A549 (cell line): Measurements from ENCODE around the gene DMXL2. TPM values are rescaled to one million over a fixed set of nuclear protein-coding genes. Genes with fewer than 3 reads are reported as not detected.
"Not testable (repeated sequence)": the region's sequence is repeated elsewhere in the genome, so short reads cannot be mapped to it uniquely, and the experiment has no call there.

Experiments used
- ATAC-seq, 2 experiments: fragments of 200-7000 bp in 1 of 2; fragments of >200 bp in 1 of 2; cut with Nextera tagmentation in 1 of 2; cut with Tn5 transposase in 1 of 2; 3 replicates each; pipeline versions ENCODE4 v1.8.0 to v1.9.1; 2018 to 2020; ENCODE audit warnings: mild to moderate bottlenecking in 1 of 2, moderate library complexity in 1 of 2
- CTCF ChIA-PET: fragments of 300-600 bp; sonication (Branson Sonifier 250); formaldehyde crosslinking; extraction: SDS; loops from one replicate; lab custom pipeline; 2021; ENCODE audit warnings: antibody characterized with exemption, inconsistent platforms; lab: Yijun Ruan, JAX
- POLR2A ChIA-PET: fragments of 350-600 bp; formaldehyde crosslinking; extraction: SDS; loops from one replicate; lab custom pipeline; 2021; ENCODE audit warnings: antibody characterized with exemption, inconsistent platforms; lab: Yijun Ruan, JAX
- DNase-seq, 2 experiments: peaks; one replicate each; pipeline versions ENCODE4 v3.0.0 to v3.0.0-alpha.2; 2011 to 2016; ENCODE audit warnings: low read depth in 1 of 2, low spot score in 1 of 2
- FAIRE-seq: peaks from 2 replicates; lab custom pipeline; 2011; peaks lifted over from hg19 to GRCh38; lab: Jason Lieb, UNC
- H3K27ac ChIP-seq, 2 experiments: fragments of >200 bp; sonication (Bioruptor Twin); formaldehyde crosslinking; 3 replicates each; pipeline ENCODE4 v1.5.1; 2016 to 2017
- H3K4me1 ChIP-seq: fragments of >200 bp; sonication (Bioruptor Twin); formaldehyde crosslinking; 3 replicates; pipeline ENCODE4 v1.6.1; 2016
- H3K4me2 ChIP-seq: fragments of >200 bp; sonication (Bioruptor Twin); formaldehyde crosslinking; 3 replicates; pipeline ENCODE4 v1.6.1; 2016
- H3K4me3 ChIP-seq: fragments of >200 bp; sonication (Bioruptor Twin); formaldehyde crosslinking; 3 replicates; pipeline ENCODE4 v1.5.1; 2016
- H3K9me3 ChIP-seq: fragments of >200 bp; sonication (Bioruptor Twin); formaldehyde crosslinking; 3 replicates; pipeline ENCODE4 v1.6.1; 2016
- CBX8 ChIP-seq: fragments of 200-600 bp; sonication (generic); IDR thresholded peaks from 2 replicates; pipeline ENCODE4 v1.6.1; 2016
- CHD4 ChIP-seq: fragments of 200-600 bp; sonication (generic); IDR thresholded peaks from 2 replicates; pipeline ENCODE4 v1.6.1; 2016; ENCODE audit warnings: antibody characterized with exemption, mild to moderate bottlenecking, borderline replicate concordance
- FOSB ChIP-seq: fragments of 250-450 bp; sonication (Bioruptor Pico); IDR thresholded peaks from 2 replicates; pipeline ENCODE4 v1.5.0; 2020; ENCODE audit warnings: mild to moderate bottlenecking, moderate library complexity
- FOSL2 ChIP-seq, 2 experiments: fragments of 450-650 bp in 1 of 2; fragments of >200 bp in 1 of 2; sonication (Bioruptor Twin) in 1 of 2; formaldehyde crosslinking; IDR thresholded peaks; 2 replicates each; pipeline versions ENCODE4 v1.5.0 to v1.6.1; 2016 to 2020; ENCODE audit warnings: mild to moderate bottlenecking in 1 of 2, moderate library complexity in 1 of 2
- GATA3 ChIP-seq: IDR thresholded peaks from 2 replicates; pipeline ENCODE4 v1.6.1; 2012; ENCODE audit warnings: borderline replicate concordance
- HDAC2 ChIP-seq: fragments of 200-600 bp; sonication (generic); IDR thresholded peaks from 2 replicates; pipeline ENCODE4 v1.6.1; 2016
- HOXA7 ChIP-seq: fragments of 250-450 bp; sonication (Bioruptor Pico); IDR thresholded peaks from 2 replicates; pipeline ENCODE4 v1.5.0; 2020; ENCODE audit warnings: mild to moderate bottlenecking, moderate library complexity
- HOXB13 ChIP-seq: fragments of 250-450 bp; sonication (Bioruptor Pico); IDR thresholded peaks from 2 replicates; pipeline ENCODE4 v1.5.0; 2020; ENCODE audit warnings: low read depth, mild to moderate bottlenecking, moderate library complexity
- JUN ChIP-seq, 2 experiments: fragments of >200 bp; sonication (Bioruptor Twin); formaldehyde crosslinking; IDR thresholded peaks; 2 replicates in 1 of 2; 3 replicates in 1 of 2; pipeline ENCODE4 v1.6.1; 2016 to 2017
- KDM5A ChIP-seq: fragments of 200-600 bp; sonication (generic); IDR thresholded peaks from 2 replicates; pipeline ENCODE4 v1.6.1; 2016; ENCODE audit warnings: antibody characterized with exemption, mild to moderate bottlenecking
- MAZ ChIP-seq: fragments of 150-350 bp; IDR thresholded peaks from 2 replicates; pipeline ENCODE4 v1.6.1; 2014; ENCODE audit warnings: antibody characterized with exemption, low read depth, low read length, borderline replicate concordance
- MYC ChIP-seq: IDR thresholded peaks from 2 replicates; pipeline ENCODE4 v1.6.1; 2012; ENCODE audit warnings: mild to moderate bottlenecking, inconsistent platforms, low read length, improper control_type of control experiment, borderline replicate concordance
- NR3C1 ChIP-seq: fragments of >200 bp; sonication (Bioruptor Twin); formaldehyde crosslinking; IDR thresholded peaks from 3 replicates; pipeline ENCODE4 v1.6.1; 2017
- RCOR1 ChIP-seq: fragments of 150-350 bp; IDR thresholded peaks from 2 replicates; pipeline ENCODE4 v1.6.1; 2014; ENCODE audit warnings: antibody characterized with exemption, low read length, low read depth
- RFX5 ChIP-seq: fragments of 450-650 bp; IDR thresholded peaks from 2 replicates; pipeline ENCODE4 v1.7.1; 2014; ENCODE audit warnings: antibody characterized with exemption, mild to moderate bottlenecking, moderate library complexity
- SREBF2 ChIP-seq: fragments of 450-650 bp; IDR thresholded peaks from 2 replicates; pipeline ENCODE4 v1.6.1; 2014; ENCODE audit warnings: mild to moderate bottlenecking, moderate library complexity
- ZFP36 ChIP-seq: fragments of 450-650 bp; IDR thresholded peaks from 2 replicates; pipeline ENCODE4 v1.6.1; 2014; ENCODE audit warnings: borderline replicate concordance; ENCODE audit not compliant: partially characterized antibody
- WGBS: methylation state at CpG from one replicate; pipeline ENCODE4 v1.1.6; 2017; ENCODE audit errors: missing lambda C conversion rate; 5-methylcytosine and 5-hydroxymethylcytosine counted together
- polyA plus RNA-seq, 4 experiments: library from polyadenylated mRNA; depleted of rRNA in 3 of 4; stranded (reverse); fragments of >200 nt; fragmentation: RNase III in 1 of 4; extraction: RNeasy Plus Mini Kit Qiagen cat#74134 plus additional on column Dnase treatment in 1 of 4; gene quantifications; 2 replicates in 3 of 4; 3 replicates in 1 of 4; pipeline ENCODE4 v1.2.3, GENCODE V29; 2011 to 2017
- TF ChIP-seq, protein P1 (sequence below): IDR thresholded peaks from 2 replicates; pipeline ENCODE4 v1.6.1; 2012; ENCODE audit warnings: low read depth, borderline replicate concordance
- TF ChIP-seq, protein P2 (sequence below): IDR thresholded peaks from 2 replicates; pipeline ENCODE4 v1.6.1; 2012
- TF ChIP-seq, protein P3 (sequence below): fragments of 250-450 bp; sonication (Bioruptor Pico); IDR thresholded peaks from 2 replicates; pipeline ENCODE4 v1.5.0; 2020; ENCODE audit warnings: low read depth, mild to moderate bottlenecking, moderate library complexity
- TF ChIP-seq, protein P4 (sequence below): fragments of 250-450 bp; sonication (Bioruptor Pico); IDR thresholded peaks from 2 replicates; pipeline ENCODE4 v1.5.0; 2021; ENCODE audit warnings: mild to moderate bottlenecking, moderate library complexity, borderline replicate concordance

The DMXL2 gene
- polyA plus RNA-seq, 2 of the 4 experiments (the other 2 are of a cell fraction) = 25.6 to 50.9 TPM

DNA sequence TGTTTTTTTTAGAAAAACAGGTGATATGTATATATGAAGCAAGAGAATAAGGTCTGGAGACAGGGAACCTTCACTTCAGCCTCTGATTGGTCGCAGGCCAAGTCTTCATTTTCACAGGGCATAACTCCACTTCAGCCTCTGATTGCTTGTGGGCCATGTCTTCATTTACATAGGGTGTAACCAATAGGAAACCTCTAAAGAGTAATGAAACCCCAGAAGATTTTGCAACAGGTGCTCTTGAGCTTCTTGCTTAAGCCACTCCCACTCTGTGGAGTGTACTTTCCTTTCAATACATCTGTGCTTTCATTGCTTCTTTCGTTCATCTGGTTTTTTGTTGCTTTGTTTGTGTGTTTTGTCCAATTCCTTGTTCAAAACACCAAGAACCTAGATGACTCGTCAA lies 36.1 kb upstream of the DMXL2 start:
- DNase-seq (no peak), ATAC-seq (no peak), FAIRE-seq (no peak)
- 66% methylated on average over 3 of the region's 3 CpGs for WGBS
- Histone ChIP-seq H3K9me3 (no peaks in the 10 kb centered on the region), H3K4me1 (no peaks in the 10 kb centered on the region), H3K4me3 (no peak overlapping the region), H3K27ac (no peak overlapping the region), H3K4me2 (no peak overlapping the region)
- POLR2A ChIA-PET = no interaction called here
- no peak for TF ChIP-seq SREBF2
- TF ChIP-seq KDM5A = no peak
- TF ChIP-seq JUN (IDR thresholded peaks at IDR 0.05) = no peak
- TF ChIP-seq, protein P1, sequence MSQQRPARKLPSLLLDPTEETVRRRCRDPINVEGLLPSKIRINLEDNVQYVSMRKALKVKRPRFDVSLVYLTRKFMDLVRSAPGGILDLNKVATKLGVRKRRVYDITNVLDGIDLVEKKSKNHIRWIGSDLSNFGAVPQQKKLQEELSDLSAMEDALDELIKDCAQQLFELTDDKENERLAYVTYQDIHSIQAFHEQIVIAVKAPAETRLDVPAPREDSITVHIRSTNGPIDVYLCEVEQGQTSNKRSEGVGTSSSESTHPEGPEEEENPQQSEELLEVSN = no peak
- TF ChIP-seq CBX8 = no peak
- TF ChIP-seq HDAC2 = no peak
- no peak for TF ChIP-seq RFX5
- TF ChIP-seq ZFP36 = no peak
- no peak for TF ChIP-seq FOSB (CRISPR knock-in tag)
- CTCF ChIA-PET = interaction anchor here (1.5 to 6.9 kb wide), 3 partner anchors 9 to 117 kb away, joined by 5 to 83 read pairs (median 11); no protein-coding TSS in a partner anchor

DNA sequence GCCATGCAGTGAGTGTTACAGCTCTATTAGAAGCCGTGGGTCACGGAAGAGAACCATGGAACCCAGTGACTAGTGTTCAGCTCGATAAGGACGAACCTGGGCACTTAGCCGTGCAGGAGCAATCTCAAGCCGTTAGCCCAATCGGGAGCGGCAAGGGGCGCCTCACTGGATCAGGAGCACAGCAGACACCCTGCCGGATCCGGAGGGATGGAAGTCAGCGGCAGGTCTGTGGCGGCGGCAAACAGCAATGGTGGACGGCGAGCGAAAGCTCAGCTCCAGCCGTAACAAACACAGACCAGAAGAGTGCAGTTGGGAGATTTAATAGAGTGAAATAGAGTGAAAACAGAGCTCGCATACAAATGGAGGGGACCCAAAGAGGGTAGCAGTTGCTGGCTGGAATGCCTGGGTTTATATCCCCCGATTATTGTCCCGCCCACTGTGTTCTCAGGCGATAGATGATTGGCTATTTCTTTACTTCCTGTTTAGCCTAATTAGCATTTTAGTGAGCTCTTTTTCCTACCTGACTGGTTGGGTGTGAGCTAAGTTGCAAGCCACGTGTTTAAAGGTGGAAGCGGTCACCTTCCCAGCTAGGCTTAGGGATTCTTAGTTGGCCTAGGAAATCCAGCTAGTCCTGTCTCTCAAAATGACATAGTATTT lies 33.0 kb upstream of the DMXL2 start:
- ATAC-seq, DNase-seq, H3K27ac ChIP-seq, POLR2A ChIA-PET, H3K4me1 ChIP-seq, H3K4me3 ChIP-seq, H3K9me3 ChIP-seq, H3K4me2 ChIP-seq, FAIRE-seq: not testable (repeated sequence)
- 82% methylated on average over 24 of the region's 24 CpGs for WGBS
- CTCF ChIA-PET = interaction anchor here (0.8 to 6.9 kb wide), 6 partner anchors 23 to 262 kb away, joined by 3 to 83 read pairs (median 4); no protein-coding TSS in a partner anchor

DNA sequence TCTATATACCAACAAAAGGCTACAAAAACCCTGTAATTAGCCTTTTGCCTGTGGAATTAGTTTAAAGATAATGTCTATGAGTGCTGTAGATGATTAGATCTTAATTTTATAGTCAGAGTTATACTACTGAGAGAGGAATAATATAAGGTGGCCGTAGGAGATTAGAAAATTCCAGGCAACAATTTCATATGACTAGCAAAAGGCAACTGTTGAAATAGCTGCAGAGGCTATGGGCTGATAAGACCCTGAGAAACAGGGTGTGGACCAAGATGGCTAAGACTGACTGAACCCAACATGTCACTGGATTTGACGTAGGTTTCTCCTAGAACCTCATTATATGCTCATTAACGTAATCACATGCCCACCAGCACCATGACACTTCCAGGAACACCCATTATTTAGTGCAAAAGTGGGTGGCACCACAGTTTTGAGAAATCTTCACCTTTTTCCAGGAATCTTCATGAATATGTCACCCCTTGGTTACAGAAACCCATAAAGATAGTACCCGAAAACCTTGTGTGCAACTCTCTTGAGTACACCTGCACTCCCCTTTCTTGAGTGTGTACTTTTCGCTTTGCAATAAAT lies 29.6 kb upstream of the DMXL2 start:
- H3K4me1 ChIP-seq = no peaks in the 10 kb centered on the region
- CTCF ChIA-PET = interaction anchor here (15.5 kb wide), 1 partner anchor 123 kb away, joined by 597 read pairs; no protein-coding TSS in a partner anchor
- 41% methylated on average over 5 of the region's 5 CpGs for WGBS
- no peak for FAIRE-seq
- no peak for DNase-seq
- H3K27ac ChIP-seq = no peak overlapping the region
- ATAC-seq = no peak
- no peaks in the 10 kb centered on the region for H3K9me3 ChIP-seq
- no peak for TF ChIP-seq RCOR1
- TF ChIP-seq JUN (IDR thresholded peaks at IDR 0.05) = no peak
- TF ChIP-seq, protein P2, sequence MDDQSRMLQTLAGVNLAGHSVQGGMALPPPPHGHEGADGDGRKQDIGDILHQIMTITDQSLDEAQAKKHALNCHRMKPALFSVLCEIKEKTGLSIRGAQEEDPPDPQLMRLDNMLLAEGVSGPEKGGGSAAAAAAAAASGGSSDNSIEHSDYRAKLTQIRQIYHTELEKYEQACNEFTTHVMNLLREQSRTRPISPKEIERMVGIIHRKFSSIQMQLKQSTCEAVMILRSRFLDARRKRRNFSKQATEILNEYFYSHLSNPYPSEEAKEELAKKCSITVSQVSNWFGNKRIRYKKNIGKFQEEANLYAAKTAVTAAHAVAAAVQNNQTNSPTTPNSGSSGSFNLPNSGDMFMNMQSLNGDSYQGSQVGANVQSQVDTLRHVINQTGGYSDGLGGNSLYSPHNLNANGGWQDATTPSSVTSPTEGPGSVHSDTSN = no peak
- no peak for TF ChIP-seq GATA3
- no peak for TF ChIP-seq FOSB (CRISPR knock-in tag)
- TF ChIP-seq, protein P3, sequence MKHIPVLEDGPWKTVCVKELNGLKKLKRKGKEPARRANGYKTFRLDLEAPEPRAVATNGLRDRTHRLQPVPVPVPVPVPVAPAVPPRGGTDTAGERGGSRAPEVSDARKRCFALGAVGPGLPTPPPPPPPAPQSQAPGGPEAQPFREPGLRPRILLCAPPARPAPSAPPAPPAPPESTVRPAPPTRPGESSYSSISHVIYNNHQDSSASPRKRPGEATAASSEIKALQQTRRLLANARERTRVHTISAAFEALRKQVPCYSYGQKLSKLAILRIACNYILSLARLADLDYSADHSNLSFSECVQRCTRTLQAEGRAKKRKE = no peak
- no peak for TF ChIP-seq NR3C1
- no peak for TF ChIP-seq HOXA7 (CRISPR knock-in tag)
- TF ChIP-seq, protein P4, sequence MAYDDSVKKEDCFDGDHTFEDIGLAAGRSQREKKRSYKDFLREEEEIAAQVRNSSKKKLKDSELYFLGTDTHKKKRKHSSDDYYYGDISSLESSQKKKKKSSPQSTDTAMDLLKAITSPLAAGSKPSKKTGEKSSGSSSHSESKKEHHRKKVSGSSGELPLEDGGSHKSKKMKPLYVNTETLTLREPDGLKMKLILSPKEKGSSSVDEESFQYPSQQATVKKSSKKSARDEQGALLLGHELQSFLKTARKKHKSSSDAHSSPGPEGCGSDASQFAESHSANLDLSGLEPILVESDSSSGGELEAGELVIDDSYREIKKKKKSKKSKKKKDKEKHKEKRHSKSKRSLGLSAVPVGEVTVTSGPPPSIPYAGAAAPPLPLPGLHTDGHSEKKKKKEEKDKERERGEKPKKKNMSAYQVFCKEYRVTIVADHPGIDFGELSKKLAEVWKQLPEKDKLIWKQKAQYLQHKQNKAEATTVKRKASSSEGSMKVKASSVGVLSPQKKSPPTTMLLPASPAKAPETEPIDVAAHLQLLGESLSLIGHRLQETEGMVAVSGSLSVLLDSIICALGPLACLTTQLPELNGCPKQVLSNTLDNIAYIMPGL (CRISPR knock-in tag) = no peak
- no peak for TF ChIP-seq KDM5A
- TF ChIP-seq FOSL2 (IDR thresholded peaks at IDR 0.05) = no peak
- no peak for TF ChIP-seq FOSL2 (CRISPR knock-in tag; IDR thresholded peaks at IDR 0.05)
- TF ChIP-seq CHD4 = no peak
- no peak for TF ChIP-seq MAZ
- TF ChIP-seq HOXB13 (CRISPR knock-in tag) = no peak
- no peak for TF ChIP-seq MYC
- no peak overlapping the region for H3K4me3 ChIP-seq
- H3K4me2 ChIP-seq = no peak overlapping the region
- POLR2A ChIA-PET = no interaction called here
